HCEC 1CT (cell line): Measurements from ENCODE around the gene SLC6A19.

Experiments
- DNase-seq: peaks from one replicate; pipeline ENCODE4 v3.0.0-alpha.2; 2017

Gene SLC6A19

GRCh38 chr5:1181451-1182359 lies 19.7 kb upstream of the SLC6A19 start:
- no peak for DNase-seq

GRCh38 chr5:1182360-1182632 lies 19.1 kb upstream of the SLC6A19 start:
- DNase-seq: no peak

- no peak for DNase-seq
These were observed 18.6 kb upstream of the SLC6A19 start for GRCh38 chr5:1182633-1183423.

GRCh38 chr5:1183424-1184162 lies 17.8 kb upstream of the SLC6A19 start:
- no peak for DNase-seq

- DNase-seq: no peak
These were observed 17.3 kb upstream of the SLC6A19 start for GRCh38 chr5:1184163-1184470.

GRCh38 chr5:1184481-1184880 lies 16.9 kb upstream of the SLC6A19 start:
- DNase-seq: no peak

- no peak for DNase-seq
These were observed 16.3 kb upstream of the SLC6A19 start for GRCh38 chr5:1185038-1185627.

GRCh38 chr5:1185629-1186350 lies 15.6 kb upstream of the SLC6A19 start:
- no peak for DNase-seq

GRCh38 chr5:1186351-1187233 lies 14.8 kb upstream of the SLC6A19 start:
- DNase-seq: no peak

GRCh38 chr5:1187234-1187949 lies 14.0 kb upstream of the SLC6A19 start:
- DNase-seq: no peak

GRCh38 chr5:1187950-1188334 lies 13.5 kb upstream of the SLC6A19 start:
- DNase-seq: no peak

- DNase-seq: no peak
These were observed 12.9 kb upstream of the SLC6A19 start for GRCh38 chr5:1188464-1188863.

- DNase-seq: no peak
These were observed 12.1 kb upstream of the SLC6A19 start for GRCh38 chr5:1189269-1189668.

GRCh38 chr5:1190278-1190677 lies 11.1 kb upstream of the SLC6A19 start:
- DNase-seq: no peak

- no peak for DNase-seq
These were observed 10.6 kb upstream of the SLC6A19 start for GRCh38 chr5:1190837-1191239.

- DNase-seq: no peak
These were observed 8.3 kb upstream of the SLC6A19 start for GRCh38 chr5:1192971-1193590.

- no peak for DNase-seq
These were observed 7.8 kb upstream of the SLC6A19 start for GRCh38 chr5:1193591-1193985.

- no peak for DNase-seq
These were observed 7.0 kb upstream of the SLC6A19 start for GRCh38 chr5:1194378-1194777.

- no peak for DNase-seq
These were observed 6.0 kb upstream of the SLC6A19 start for GRCh38 chr5:1195439-1195838.

- no peak for DNase-seq
These were observed 5.5 kb upstream of the SLC6A19 start for GRCh38 chr5:1195916-1196315.

- DNase-seq: no peak
These were observed 4.8 kb upstream of the SLC6A19 start for GRCh38 chr5:1196562-1196961.
